ENCODE results near the gene AGXT.

Gene AGXT

DNA sequence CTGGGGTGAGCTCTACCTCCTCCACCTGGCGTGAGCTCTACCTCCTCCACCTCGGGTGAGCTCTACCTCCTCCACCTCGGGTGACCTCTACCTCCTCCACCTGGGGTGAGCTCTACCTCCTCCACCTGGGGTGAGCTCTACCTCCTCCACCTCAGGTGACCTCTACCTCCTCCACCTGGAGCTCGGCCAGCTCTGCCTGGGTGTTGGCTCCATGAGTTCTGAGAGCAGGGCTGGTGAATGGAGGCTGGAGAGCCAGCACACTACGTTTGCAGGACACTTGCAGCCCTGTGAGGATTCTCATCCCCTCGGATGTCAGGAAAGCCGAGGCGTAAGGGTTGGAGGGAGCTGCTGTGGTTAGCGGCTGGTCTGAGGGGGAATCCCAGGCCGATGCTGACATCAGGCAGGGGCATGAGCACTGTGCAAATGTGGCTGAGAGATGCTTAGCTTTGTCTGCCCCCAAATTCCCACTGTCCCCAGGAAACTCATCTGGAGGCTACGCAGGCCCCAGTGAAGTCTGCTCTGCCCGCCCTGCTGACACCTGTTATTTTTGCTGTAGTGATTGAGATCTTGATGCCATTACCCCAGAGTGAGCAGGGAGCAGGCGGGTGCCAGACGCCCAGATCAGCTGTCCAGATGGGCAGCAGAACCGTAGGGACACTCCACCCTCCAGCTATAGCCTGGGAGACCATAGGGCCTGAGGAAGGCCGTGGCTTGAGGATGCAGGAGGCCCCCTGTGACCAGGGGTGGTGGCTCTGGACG, 40.8 kb downstream of the AGXT start:
- no peaks in the 10 kb centered on the region for H3K36me3 ChIP-seq (ENCODE audit: insufficient read depth, low read length)
- H3K79me2 ChIP-seq (ENCODE audit: insufficient read depth, low read length), result no peaks in the 10 kb centered on the region
- no peaks in the 10 kb centered on the region for H3K9me3 ChIP-seq (ENCODE audit: low read length)
- H3K4me1 ChIP-seq (ENCODE audit: insufficient read depth, low read length, severe bottlenecking), result no peaks in the 10 kb centered on the region
- H4K20me1 ChIP-seq (ENCODE audit: insufficient read depth, low read length), result no peaks in the 10 kb centered on the region
- H3K4me3 ChIP-seq (ENCODE audit: low read depth, low read length, poor library complexity, severe bottlenecking), result no peak overlapping the region
- no peaks in the 10 kb centered on the region for H3K27me3 ChIP-seq (ENCODE audit: insufficient read depth, low read length)
- H2AFZ ChIP-seq (ENCODE audit: low read length), result no peak overlapping the region
- no peak overlapping the region for H3K4me2 ChIP-seq (ENCODE audit: low read length)
- no peak overlapping the region for H3K9ac ChIP-seq (ENCODE audit: low read length)
- no peak for TF ChIP-seq EZH2 (IDR thresholded peaks at IDR 0.05; ENCODE audit: borderline replicate concordance, low read length)
- TF ChIP-seq, protein P1, sequence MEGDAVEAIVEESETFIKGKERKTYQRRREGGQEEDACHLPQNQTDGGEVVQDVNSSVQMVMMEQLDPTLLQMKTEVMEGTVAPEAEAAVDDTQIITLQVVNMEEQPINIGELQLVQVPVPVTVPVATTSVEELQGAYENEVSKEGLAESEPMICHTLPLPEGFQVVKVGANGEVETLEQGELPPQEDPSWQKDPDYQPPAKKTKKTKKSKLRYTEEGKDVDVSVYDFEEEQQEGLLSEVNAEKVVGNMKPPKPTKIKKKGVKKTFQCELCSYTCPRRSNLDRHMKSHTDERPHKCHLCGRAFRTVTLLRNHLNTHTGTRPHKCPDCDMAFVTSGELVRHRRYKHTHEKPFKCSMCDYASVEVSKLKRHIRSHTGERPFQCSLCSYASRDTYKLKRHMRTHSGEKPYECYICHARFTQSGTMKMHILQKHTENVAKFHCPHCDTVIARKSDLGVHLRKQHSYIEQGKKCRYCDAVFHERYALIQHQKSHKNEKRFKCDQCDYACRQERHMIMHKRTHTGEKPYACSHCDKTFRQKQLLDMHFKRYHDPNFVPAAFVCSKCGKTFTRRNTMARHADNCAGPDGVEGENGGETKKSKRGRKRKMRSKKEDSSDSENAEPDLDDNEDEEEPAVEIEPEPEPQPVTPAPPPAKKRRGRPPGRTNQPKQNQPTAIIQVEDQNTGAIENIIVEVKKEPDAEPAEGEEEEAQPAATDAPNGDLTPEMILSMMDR (IDR thresholded peaks at IDR 0.05; ENCODE audit: low read length), result no peak
- no peak overlapping the region for H3K27ac ChIP-seq (ENCODE audit: low read depth, low read length, poor library complexity, severe bottlenecking)
- H3K9me2 ChIP-seq (ENCODE audit: low read depth, low read length), result no peaks in the 10 kb centered on the region
- H3F3A ChIP-seq (ENCODE audit: insufficient read depth, low read length), result no peaks in the 10 kb centered on the region

DNA sequence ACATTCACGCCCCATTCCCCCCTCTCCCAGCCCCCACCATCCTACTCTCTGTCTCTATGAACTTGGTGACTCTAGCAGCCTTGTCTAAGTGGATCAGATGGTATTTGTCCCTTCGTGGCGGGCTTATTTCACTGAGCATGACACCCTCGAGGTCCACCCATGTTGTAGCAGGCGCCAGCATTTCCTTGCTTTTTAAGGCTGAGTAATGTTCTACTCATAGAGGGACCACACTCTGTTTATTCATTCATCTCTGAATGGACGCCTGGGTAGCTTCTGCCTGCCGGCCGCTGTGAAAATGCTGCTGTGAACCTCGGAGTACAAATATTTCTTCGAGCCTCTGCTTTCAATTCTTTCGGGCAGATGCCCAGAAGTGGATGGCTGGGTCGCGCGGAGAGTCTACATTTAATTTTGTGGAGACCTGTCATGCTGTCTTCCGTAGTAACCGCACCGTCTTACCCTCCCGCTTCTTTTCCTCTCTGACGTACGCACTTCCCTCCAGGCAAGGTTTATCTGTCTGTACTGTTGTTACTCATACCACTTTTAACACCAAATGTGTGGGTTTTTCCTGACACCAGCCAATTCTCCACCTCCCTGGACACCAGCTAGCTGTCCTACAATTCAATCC, 43.1 kb downstream of the AGXT start:
- no peaks in the 10 kb centered on the region for H3F3A ChIP-seq (ENCODE audit: insufficient read depth, low read length)

DNA sequence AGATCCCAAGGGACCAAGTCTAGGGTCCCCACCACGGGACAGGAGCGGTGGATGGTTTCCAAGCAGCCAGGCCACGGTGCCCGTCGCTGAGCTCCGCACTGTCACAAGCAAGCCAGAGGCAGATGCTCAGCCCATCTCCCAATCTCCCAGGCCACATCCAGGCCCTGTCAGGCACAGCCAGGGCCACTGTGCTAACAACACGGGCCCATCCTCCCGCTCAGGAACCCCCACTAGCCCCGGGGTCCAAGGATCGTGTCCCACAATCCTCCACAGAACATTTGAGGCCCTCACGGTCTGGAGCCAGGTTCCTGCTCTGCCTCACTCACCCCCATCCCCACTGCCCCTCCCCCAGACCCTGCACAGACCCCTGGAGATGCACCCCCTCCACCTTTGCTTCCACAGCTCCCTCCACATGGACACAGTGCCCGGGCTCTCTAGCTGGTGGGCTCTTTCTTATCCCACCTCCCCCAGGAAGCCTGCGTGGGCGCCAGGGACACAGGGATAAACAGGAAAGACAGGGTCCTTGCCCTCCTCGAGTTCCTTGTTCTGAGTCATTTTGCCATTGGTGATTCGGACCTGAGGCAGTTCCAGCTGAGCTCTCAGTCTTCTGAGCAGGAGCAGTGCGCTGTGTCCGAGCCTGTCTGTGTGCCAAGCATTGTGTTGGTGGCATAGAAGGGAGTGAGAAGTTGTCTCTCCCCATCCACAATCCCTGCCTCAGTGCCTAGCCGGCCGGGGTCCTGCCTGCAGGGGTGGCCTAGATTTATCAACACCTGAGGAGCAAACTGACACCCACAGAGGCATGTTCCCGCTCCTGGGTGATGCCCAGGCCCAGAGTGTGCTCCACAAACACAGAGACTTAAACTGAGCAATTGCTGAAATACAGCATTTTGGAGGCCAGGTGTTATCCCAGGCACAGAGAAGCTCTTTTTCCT, 44.5 kb downstream of the AGXT start:
- Histone ChIP-seq H3K9me2 (ENCODE audit: low read depth, low read length) (no peaks in the 10 kb centered on the region), H3K27me3 (ENCODE audit: insufficient read depth, low read length) (no peaks in the 10 kb centered on the region), H3K4me3 (ENCODE audit: low read depth, low read length, poor library complexity, severe bottlenecking) (no peak overlapping the region), H3K4me2 (ENCODE audit: low read length) (no peak overlapping the region), H3K79me2 (ENCODE audit: insufficient read depth, low read length) (no peaks in the 10 kb centered on the region), H3K9me3 (ENCODE audit: low read length) (no peaks in the 10 kb centered on the region), H2AFZ (ENCODE audit: low read length) (no peak overlapping the region), H3F3A (ENCODE audit: insufficient read depth, low read length) (no peaks in the 10 kb centered on the region), H3K4me1 (ENCODE audit: insufficient read depth, low read length, severe bottlenecking) (no peaks in the 10 kb centered on the region), H3K9ac (ENCODE audit: low read length) (no peak overlapping the region), H3K36me3 (ENCODE audit: insufficient read depth, low read length) (no peaks in the 10 kb centered on the region), H3K27ac (ENCODE audit: low read depth, low read length, poor library complexity, severe bottlenecking) (no peak overlapping the region), H4K20me1 (ENCODE audit: insufficient read depth, low read length) (no peaks in the 10 kb centered on the region)
- no peak for TF ChIP-seq EZH2 (IDR thresholded peaks at IDR 0.05; ENCODE audit: borderline replicate concordance, low read length)
- TF ChIP-seq, protein P1 (IDR thresholded peaks at IDR 0.05; ENCODE audit: low read length), result no peak

More for the DNA sequence above, 43.1 kb downstream of the AGXT start:
- no peak for TF ChIP-seq EZH2 (IDR thresholded peaks at IDR 0.05; ENCODE audit: borderline replicate concordance, low read length)
- TF ChIP-seq, protein P1 (IDR thresholded peaks at IDR 0.05; ENCODE audit: low read length), result no peak
- Histone ChIP-seq H3K27me3 (ENCODE audit: insufficient read depth, low read length) (no peaks in the 10 kb centered on the region), H3K9me3 (ENCODE audit: low read length) (no peaks in the 10 kb centered on the region), H3K36me3 (ENCODE audit: insufficient read depth, low read length) (no peaks in the 10 kb centered on the region), H3K4me2 (ENCODE audit: low read length) (no peak overlapping the region), H4K20me1 (ENCODE audit: insufficient read depth, low read length) (no peaks in the 10 kb centered on the region), H3K4me1 (ENCODE audit: insufficient read depth, low read length, severe bottlenecking) (no peaks in the 10 kb centered on the region), H3K79me2 (ENCODE audit: insufficient read depth, low read length) (no peaks in the 10 kb centered on the region), H3K27ac (ENCODE audit: low read depth, low read length, poor library complexity, severe bottlenecking) (no peak overlapping the region), H3K9me2 (ENCODE audit: low read depth, low read length) (no peaks in the 10 kb centered on the region), H2AFZ (ENCODE audit: low read length) (no peak overlapping the region), H3K9ac (ENCODE audit: low read length) (no peak overlapping the region), H3K4me3 (ENCODE audit: low read depth, low read length, poor library complexity, severe bottlenecking) (no peak overlapping the region)

Data from OCI-LY1 (cell line).